Neutrophil (primary cell): ENCODE data around the gene NMB.
"Not testable (repeated sequence)": the region's sequence is repeated elsewhere in the genome, so short reads cannot be mapped to it uniquely, and the experiment has no call there.

Source experiments
- H3K27ac ChIP-seq: fragments of 200-600 bp; sonication (generic); 2 replicates; pipeline ENCODE4 v1.5.1; 2016; ENCODE audit warnings: mild to moderate bottlenecking, moderate library complexity
- H3K27me3 ChIP-seq: fragments of 200-600 bp; sonication (generic); 2 replicates; pipeline ENCODE4 v1.6.0; 2016; ENCODE audit warnings: mild to moderate bottlenecking
- H3K36me3 ChIP-seq: fragments of 200-600 bp; sonication (generic); 2 replicates; pipeline ENCODE4 v1.5.1; 2017
- H3K4me1 ChIP-seq, 2 experiments: fragments of 200-600 bp in 1 of 2; sonication (generic) in 1 of 2; 1 replicate in 1 of 2; 2 replicates in 1 of 2; pipeline versions ENCODE4 v1.5.1 to v1.6.1; 2013 to 2016; ENCODE audit warnings: low read depth in 1 of 2, low read length in 1 of 2, mild to moderate bottlenecking in 1 of 2, moderate library complexity in 1 of 2; ENCODE audit not compliant: control insufficient read depth in 1 of 2, insufficient read depth in 1 of 2
- H3K4me3 ChIP-seq, 2 experiments: fragments of 200-600 bp in 1 of 2; sonication (generic) in 1 of 2; 1 replicate in 1 of 2; 2 replicates in 1 of 2; pipeline ENCODE4 v1.5.1; 2013 to 2016; ENCODE audit warnings: low read depth in 1 of 2, low read length in 1 of 2, mild to moderate bottlenecking in 1 of 2, moderate library complexity in 1 of 2
- H3K9me3 ChIP-seq: fragments of 200-600 bp; sonication (generic); 2 replicates; pipeline ENCODE4 v1.5.1; 2016
- TF ChIP-seq, protein P1 (sequence below): fragments of 200-600 bp; sonication (generic); IDR thresholded peaks from 2 replicates; pipeline ENCODE4 v1.5.1; 2016; ENCODE audit warnings: antibody characterized with exemption

The NMB gene

DNA sequence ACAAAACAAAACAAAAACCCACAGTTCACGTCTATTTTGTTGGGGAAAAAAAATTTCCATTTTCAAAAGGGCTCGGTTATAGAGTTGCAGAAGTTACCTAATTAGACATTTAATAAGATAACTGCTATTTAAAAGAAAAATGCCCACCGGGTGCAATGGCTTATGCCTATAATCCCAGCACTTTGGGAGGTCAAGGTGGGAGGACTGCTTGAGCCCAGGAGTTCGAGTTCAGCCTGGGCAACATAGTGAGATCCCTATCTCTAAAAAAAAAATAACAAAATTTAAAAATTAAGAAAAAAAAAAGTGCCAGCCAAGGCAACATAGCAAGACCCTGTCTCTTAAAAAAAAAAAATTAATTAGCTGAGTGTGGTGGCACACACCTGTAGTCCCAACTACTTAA lies 38.8 kb upstream of the NMB start:
- H3K27ac ChIP-seq = peak overlapping the region; percentile 66
- H3K4me1 ChIP-seq = peaks cover 8 to 13% of the 10 kb centered on the region in 2 experiments
- H3K4me3 ChIP-seq = no peak overlapping the region
- no peaks in the 10 kb centered on the region for H3K9me3 ChIP-seq
- TF ChIP-seq, protein P1, sequence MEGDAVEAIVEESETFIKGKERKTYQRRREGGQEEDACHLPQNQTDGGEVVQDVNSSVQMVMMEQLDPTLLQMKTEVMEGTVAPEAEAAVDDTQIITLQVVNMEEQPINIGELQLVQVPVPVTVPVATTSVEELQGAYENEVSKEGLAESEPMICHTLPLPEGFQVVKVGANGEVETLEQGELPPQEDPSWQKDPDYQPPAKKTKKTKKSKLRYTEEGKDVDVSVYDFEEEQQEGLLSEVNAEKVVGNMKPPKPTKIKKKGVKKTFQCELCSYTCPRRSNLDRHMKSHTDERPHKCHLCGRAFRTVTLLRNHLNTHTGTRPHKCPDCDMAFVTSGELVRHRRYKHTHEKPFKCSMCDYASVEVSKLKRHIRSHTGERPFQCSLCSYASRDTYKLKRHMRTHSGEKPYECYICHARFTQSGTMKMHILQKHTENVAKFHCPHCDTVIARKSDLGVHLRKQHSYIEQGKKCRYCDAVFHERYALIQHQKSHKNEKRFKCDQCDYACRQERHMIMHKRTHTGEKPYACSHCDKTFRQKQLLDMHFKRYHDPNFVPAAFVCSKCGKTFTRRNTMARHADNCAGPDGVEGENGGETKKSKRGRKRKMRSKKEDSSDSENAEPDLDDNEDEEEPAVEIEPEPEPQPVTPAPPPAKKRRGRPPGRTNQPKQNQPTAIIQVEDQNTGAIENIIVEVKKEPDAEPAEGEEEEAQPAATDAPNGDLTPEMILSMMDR = no peak
- no peaks in the 10 kb centered on the region for H3K36me3 ChIP-seq
- no peaks in the 10 kb centered on the region for H3K27me3 ChIP-seq

DNA sequence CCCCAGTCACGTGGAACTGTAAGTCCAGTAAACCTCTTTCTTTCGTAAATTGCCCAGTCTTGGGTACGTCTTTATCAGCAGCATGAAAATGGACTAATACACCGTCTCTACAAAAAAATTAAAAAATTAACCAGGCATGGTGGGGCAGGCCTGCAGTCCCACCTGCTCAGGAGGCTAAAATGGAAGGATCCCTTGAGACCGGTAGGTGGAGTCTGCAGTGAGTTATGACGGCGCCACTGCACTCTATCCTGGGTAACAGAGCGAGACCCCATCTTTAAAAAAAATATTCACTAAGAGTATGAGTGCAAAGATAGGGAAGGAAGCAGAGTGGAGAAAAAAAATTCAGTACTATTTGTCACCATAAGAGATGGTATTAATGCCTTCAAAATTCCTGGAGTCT lies 32.3 kb upstream of the NMB start:
- TF ChIP-seq, protein P1 = no peak
- peaks cover 41% of the 10 kb centered on the region for H3K36me3 ChIP-seq
- H3K4me3 ChIP-seq = no peak overlapping the region
- no peak overlapping the region for H3K27ac ChIP-seq
- no peaks in the 10 kb centered on the region for H3K9me3 ChIP-seq
- H3K4me1 ChIP-seq = no peaks in the 10 kb centered on the region
- no peaks in the 10 kb centered on the region for H3K27me3 ChIP-seq

DNA sequence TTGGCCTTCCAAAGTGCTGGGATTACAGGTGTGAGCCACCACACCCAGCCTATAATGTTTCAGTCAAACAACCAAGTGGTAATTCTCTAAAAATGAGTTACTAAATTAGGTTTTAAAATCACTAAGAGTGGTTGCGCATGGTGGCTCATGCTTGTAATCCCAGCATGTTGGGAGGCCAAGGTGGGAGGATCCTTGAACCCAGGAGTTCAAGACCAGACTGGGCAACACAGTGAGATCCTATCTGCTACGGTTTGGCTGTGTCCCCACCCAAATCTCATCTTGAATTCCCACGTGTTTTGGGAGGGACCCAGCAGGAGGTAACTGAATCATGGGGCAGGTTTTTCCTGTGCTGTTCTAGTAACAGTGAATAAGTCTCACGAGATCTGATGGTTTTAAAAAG lies 31.9 kb upstream of the NMB start:
- peaks cover 45% of the 10 kb centered on the region for H3K36me3 ChIP-seq
- no peak overlapping the region for H3K27ac ChIP-seq
- TF ChIP-seq, protein P1 = no peak
- no peaks in the 10 kb centered on the region for H3K4me1 ChIP-seq
- H3K4me3 ChIP-seq = no peak overlapping the region
- H3K9me3 ChIP-seq = no peaks in the 10 kb centered on the region
- H3K27me3 ChIP-seq = no peaks in the 10 kb centered on the region

DNA sequence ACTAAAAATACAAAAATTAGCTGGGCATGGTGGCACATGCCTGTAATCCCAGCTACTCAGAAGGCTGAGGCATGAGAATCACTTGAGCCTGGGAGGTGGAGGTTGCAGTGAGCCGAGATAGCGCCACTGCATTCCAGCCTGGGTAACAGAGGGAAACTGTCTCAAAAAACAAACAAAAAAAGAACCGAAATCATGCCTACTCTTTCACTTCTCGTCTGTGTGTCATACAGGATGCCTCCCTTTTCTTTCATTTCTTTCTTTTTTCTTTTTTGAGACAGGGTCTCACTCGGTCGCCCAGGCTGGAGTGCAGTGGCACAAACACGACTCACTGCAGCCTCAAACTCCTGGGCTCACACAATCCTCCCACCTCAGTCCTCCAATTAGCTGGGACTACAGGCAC lies 28.4 kb upstream of the NMB start:
- H3K4me1 ChIP-seq, H3K4me3 ChIP-seq, H3K27me3 ChIP-seq, H3K27ac ChIP-seq, H3K9me3 ChIP-seq: not testable (repeated sequence)
- H3K36me3 ChIP-seq = peaks cover 59% of the 10 kb centered on the region

DNA sequence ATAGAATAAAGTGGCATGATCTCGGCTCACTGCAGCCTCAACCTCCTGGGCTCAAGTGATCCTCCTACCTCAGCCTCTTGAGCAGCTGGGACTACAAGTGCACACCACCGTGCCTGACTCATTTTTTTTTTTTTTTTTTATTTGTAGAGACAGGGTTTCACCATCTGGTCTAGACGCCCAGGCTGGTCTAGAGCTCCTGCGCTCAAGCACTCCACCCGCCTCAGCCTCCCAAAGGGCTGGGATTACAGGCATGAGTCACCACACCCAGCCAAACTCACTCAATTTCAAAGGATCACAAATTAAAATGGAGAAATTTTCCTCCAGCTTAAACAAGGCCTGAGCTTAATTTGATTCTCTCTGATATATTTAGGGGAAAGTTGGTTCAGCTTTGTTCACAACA lies 27.3 kb upstream of the NMB start:
- no peaks in the 10 kb centered on the region for H3K9me3 ChIP-seq
- no peaks in the 10 kb centered on the region for H3K27me3 ChIP-seq
- peaks cover 55% of the 10 kb centered on the region for H3K36me3 ChIP-seq
- no peak overlapping the region for H3K4me3 ChIP-seq
- H3K4me1 ChIP-seq = no peaks in the 10 kb centered on the region
- TF ChIP-seq, protein P1 = no peak
- H3K27ac ChIP-seq = no peak overlapping the region

DNA sequence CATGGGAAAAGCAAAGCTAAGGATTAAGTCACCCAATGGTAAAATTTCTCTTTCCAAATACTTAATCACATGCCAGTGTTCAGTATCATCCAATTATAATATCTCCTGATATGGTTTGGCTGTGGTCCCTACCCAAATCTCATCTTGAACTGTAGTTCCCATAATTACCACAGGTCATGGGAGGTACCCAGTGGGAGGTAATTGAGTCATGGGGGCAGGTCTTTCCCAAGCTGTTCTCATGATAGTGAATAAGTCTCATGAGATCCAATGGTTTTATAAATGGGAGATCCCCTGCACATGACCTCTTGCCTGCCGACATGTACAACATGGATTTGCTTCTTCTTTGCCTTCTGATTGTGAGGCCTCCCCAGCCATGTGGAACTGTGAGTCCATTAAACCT lies 26.1 kb upstream of the NMB start:
- H3K9me3 ChIP-seq = no peaks in the 10 kb centered on the region

More for the DNA sequence above, 26.1 kb upstream of the NMB start:
- Histone ChIP-seq H3K27me3 (no peaks in the 10 kb centered on the region), H3K4me3 (no peak overlapping the region), H3K27ac (no peak overlapping the region), H3K4me1 (no peaks in the 10 kb centered on the region), H3K36me3 (peaks cover 57% of the 10 kb centered on the region)
- TF ChIP-seq, protein P1 = no peak
